ENCODE results near the gene SSTR1.

DNA sequence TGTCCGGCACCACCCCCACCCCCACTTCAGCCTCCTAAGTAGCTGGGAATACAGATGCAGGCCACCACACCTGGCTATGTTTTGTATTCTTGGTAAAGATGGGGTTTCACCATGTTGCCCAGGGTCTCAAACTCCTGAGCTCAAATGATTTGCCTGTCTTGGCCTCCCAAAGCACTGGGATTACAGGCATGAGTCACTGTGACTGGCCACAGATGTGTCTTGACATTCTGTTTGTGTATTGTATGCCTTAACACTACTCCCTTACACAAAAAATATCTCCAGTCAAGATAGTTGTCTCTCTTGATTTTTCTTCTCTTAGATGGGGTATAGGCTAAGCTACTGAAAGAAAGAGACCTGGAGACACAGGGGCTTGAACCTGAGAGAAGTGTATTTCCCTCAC is 30.6 kb downstream of the SSTR1 start:
- TF ChIP-seq GATA2 (IDR thresholded peaks at IDR 0.05; ENCODE audit: low read depth, low read length) = no peak
- TF ChIP-seq GATA3 (IDR thresholded peaks at IDR 0.05; ENCODE audit: low read depth, low read length) = no peak

Data from SH-SY5Y (cell line).